NCI-H2029 (cell line): ENCODE data around the gene SERPINB6.
"Not testable (repeated sequence)": the region's sequence is repeated elsewhere in the genome, so short reads cannot be mapped to it uniquely, and the experiment has no call there.

Experiments used
- DNase-seq: peaks from one replicate; lab custom pipeline; 2025; lab: John Stamatoyannopoulos, UW

The SERPINB6 gene

GRCh38 chr6:2999618-3000557 lies 28.5 kb upstream of the SERPINB6 start, which contains the start of gene NQO2:
TSS of gene NQO2 (plus strand) at chr6:2999894. CDS start at chr6:3006553, 6,659 bp downstream.
- peak; percentile 91 for DNase-seq

GRCh38 chr6:2998998-2999617 lies 27.7 kb upstream of the SERPINB6 start:
- DNase-seq, result peak; percentile 70

GRCh38 chr6:2998249-2998997 lies 27.1 kb upstream of the SERPINB6 start:
- DNase-seq, result not testable (repeated sequence)

GRCh38 chr6:2993755-2994317 lies 22.5 kb upstream of the SERPINB6 start:
- DNase-seq, result peak; percentile 73

- no peak for DNase-seq
Observed at GRCh38 chr6:2992330-2992979, 21.1 kb upstream of the SERPINB6 start.

DNA sequence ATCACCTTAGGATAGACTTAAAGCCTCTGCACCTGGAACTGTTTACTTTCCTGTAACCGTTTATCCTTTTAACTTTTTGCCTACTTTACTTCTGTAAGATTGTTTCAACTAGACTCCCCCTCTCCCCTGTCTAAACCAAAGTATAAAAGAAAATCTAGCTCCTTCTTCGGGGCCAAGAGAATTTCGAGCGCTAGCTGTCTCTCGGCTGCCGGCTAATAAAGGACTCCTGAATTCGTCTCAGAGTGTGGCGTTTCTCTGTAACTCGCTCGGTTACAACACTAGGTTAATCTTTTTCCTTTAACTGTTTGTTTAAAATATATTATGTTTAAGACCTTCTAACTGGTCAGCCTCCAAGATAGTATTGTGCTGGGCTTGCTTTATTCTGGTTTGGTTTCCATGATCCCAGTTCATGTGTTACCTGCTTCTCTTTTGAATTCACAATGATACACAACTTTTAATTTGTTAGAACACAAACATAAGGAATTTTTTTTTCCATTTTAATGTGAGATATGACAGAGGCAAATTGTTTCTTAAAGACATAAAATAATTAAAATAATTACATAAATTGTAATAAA lies 19.7 kb upstream of the SERPINB6 start:
- DNase-seq, result no peak

GRCh38 chr6:2990248-2990931 lies 19.0 kb upstream of the SERPINB6 start:
- no peak for DNase-seq

DNA sequence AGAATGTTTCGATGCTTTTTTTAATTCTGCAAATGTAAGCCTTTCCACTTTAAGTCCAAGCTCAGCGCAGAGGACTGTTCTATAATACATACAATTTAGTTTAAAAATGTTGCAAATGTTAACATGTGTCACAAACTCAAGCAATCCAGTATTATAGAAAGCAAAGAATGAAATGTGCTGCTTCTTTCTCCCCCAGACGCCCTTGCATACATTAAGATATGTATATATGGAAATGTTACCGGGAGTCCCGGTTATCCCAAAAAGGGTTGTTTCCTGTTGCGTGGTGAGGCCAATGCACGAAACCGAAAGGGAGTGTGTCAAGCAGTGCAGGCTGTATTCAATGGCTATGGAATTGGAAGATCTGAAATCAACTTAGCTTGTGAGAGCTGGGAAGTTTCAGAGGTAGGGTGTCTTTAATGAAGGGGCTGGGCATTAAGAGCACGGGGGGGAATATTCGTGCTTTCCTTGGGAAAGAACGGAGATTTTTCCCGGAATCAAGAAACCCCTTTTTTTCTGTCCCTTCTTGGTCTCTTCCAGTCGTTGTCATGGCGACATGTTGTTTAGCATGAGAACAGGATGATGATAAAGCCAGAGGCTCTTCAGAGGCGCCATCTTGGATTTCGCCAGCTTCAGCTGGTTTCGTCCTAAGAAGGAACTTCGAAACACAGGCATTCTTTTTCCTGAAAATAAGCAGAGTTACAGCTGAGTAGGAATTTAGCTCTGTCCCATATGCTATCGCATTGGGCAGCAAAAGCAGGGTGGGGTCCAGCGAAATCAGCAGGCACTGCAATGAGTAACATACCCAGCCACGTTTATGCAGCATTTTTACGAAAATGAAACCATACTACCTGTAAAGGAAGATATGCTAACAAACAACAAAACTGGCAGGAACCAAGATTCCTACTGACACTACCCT lies 18.2 kb upstream of the SERPINB6 start:
- peak; percentile 100 for DNase-seq

DNA sequence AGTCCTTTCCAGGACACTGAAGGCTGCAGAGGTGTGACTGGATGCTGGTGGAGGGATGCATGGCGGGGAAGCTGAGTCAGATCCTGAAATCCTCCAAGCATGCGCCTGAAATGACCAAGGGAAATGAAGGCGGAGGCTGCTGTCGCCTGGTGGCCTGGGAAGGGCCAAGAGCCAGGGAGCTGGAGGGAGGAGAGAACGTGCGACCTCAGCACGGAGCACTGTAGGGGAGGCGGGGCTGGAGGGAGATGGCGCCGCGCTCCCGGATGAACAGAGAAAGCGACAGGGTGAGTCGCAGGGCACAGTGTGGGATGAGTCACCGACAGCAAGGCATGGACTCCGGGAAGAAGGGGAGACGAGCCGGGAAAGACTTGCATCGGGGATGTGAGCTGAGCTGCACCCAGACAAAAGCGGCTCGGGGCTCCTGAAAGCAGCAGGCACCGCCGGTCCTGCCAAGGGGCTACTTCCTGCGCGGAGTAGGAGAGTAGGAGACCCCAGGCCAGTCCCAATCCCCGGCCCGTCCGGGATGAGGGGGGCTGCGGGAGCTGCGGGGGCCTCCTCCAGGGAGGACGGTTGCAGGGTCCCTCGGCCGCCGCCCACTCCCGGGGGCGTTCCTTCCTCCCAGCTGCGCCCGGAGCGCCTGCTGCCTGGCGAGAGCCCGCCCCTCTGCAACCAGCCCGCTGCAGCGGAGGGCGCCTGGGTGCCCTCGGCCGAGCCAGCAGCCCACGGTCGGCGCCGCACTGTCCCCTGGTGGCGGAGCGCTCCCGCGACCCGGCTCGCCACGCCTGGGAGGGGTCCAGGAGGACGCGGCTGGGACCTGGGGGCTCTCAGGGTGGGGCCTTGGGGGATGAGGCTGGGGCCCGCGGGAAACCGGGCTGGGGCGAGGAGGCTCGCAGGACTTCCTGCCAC lies 17.3 kb upstream of the SERPINB6 start:
- DNase-seq, result peak; percentile 92

DNA sequence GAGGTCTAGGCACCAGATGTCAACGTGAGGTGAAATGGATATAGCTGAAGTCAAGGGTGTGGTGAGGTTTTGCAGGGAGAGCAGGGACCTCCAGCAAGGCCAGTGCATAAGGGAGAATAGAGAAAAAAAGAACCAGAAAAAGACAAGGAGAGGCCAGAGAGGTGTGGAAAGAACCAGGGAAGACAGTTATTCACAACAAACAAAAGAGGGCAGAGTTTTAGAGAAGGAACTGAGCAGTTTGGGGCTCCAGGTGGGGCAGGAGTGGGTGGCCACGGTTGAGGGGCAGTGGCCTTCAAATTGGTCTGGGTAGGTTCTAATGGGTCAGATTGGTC lies 16.7 kb upstream of the SERPINB6 start:
- DNase-seq, result no peak

- no peak for DNase-seq
Observed at GRCh38 chr6:2986722-2987221, 15.4 kb upstream of the SERPINB6 start.

DNA sequence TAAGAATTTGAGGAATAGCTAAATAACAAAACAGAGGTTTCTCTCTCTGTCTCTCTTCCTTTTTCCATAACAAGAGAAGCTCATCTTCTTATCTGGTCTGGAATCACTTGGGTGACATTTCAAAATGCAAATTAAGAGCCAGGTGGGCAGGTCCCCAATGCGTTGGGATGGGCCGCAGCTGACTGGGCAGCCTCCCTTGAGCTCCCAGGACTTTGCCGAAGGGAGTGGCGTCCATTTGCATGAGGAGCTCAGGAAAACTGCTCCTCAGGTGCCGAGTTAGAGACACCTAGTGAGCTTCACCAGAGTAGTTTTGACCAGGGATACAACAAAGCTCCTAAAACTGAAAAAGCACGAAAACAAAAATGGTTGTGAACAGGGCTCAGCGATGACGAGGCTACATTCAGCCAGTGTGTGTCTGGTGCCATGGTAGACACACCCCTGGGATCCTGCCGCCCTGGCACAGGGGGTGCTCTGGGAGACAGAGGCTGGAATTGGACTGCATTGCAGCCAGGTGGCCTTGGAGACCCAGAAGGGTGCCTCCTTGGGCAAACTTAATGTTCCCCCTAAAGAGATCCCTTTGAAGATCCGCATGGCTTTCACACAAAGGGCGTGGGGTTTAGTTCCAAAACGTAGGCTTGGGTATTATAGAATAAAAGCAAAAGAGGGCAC lies 13.5 kb upstream of the SERPINB6 start:
- DNase-seq, result no peak

DNA sequence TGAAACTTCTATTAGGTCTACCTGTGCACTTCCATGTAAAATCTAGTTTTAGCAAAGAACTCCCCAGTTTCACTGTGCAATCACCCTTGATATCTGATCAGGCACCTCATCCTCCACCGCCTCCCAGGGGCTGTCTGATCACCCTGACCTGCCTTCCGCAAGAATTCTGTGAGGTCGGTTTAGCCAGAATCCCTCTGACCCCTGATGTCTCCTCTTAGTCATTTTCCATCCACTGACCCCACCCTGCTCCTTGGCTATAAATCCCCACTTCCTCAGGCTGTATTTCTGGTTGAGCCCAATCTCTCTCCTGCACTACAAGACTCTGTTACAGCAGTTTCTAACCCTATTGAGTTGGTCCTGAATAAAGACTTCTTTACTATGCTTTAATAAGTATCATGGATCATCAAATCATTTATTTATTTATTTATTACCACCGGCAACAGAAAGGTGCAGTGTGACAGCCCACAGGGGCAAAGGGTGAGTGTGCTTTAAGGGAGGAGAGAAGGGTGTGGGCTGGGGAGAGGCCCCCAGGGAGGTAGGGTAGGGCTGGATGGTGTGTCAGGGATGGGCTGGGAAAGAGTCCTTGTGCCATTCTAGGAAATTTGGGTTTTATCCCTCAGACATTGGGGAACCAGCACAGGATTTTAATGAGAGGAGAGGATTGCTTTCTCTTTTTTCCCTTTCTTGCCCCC lies 11.2 kb upstream of the SERPINB6 start:
- DNase-seq, result no peak

- DNase-seq, result no peak
Observed at GRCh38 chr6:2980465-2980855, 9.1 kb upstream of the SERPINB6 start.

- DNase-seq, result no peak
Observed at GRCh38 chr6:2979819-2980464, 8.6 kb upstream of the SERPINB6 start.

DNA sequence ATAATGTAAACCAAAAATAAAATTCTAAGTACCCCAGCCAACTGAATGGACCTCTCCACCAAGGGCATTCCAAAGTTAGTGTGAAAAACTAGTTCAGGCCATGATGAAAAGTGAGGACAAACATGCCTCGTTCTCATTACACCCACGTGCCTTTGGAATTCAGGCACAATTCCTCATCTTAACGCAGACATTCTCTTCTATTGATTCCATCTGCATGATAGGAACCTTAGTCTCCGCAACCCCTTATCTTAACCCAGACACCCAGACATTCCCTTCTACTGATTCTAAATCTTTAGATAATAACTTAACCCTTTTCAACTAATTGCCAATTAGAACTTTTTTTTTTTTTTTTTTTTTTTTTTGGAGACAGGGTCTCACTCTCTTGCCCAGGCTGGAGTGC lies 7.6 kb upstream of the SERPINB6 start:
- no peak for DNase-seq
